ENCODE results near the gene RIC8B.
"Not testable (repeated sequence)": the region's sequence is repeated elsewhere in the genome, so short reads cannot be mapped to it uniquely, and the experiment has no call there.

RIC8B gene

DNA sequence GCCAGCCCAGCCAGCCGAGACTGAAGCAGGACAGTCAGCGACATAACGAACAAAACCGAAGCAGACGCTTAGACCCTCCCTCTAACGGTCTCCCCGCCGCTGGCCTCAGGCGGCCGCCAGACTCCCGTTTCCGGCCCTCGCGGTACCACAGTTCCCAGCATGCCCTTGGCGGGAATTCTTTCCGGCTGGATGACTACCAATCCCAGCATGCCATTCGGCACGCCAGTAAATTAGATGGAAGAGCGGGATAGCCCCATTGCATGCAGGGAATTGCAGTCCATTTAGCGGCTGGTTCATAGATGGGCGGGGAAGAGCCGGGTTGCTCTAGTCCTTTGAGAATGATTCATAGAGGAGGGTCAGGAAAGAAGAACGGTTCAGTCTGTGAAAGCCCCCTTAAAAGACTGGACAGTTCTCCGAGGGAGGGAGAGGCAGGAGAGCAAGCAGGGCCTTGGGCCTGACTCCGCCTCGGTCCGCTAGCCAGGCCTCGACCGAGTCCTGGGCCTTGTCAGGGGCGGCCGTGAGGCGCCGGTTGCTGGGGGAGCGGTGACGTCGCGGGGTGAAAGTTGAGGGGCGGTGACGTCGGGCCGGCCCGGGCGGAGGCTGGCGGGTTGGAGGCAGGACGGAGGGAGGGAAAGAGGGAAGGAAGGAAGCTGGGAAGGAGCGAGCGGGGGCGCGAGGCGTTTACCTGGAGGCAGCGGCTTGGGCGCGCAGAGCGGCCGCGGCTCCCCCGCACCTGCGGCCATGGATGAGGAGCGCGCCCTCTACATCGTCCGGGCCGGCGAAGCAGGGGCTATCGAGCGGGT, at the start of gene RIC8B:
Gene RIC8B (plus strand): TSS at position 678 of the 803 bp plus-strand sequence. CDS start 64 bp downstream, at position 742.
- peak; percentile 99 for DNase-seq

DNA sequence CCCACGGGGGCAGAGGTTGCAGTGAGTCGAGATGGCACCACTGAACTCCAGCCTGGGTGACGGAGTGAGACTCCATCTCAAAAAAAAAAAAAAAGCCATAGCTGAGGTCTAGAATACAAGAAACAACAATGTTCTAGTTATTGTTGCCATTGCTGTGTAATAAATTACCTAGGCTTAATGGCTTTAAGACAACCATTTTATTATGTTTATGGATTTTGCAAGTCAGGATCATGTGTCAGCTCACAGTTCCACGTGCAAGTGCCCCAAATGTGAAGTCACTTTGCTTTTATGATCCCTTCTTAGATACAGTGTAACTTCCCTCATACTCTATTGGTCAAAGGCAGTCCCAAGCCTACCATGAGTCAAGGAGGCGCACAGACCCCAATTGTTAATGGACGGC, 49.5 kb upstream of the RIC8B start:
- no peak for DNase-seq

DNA sequence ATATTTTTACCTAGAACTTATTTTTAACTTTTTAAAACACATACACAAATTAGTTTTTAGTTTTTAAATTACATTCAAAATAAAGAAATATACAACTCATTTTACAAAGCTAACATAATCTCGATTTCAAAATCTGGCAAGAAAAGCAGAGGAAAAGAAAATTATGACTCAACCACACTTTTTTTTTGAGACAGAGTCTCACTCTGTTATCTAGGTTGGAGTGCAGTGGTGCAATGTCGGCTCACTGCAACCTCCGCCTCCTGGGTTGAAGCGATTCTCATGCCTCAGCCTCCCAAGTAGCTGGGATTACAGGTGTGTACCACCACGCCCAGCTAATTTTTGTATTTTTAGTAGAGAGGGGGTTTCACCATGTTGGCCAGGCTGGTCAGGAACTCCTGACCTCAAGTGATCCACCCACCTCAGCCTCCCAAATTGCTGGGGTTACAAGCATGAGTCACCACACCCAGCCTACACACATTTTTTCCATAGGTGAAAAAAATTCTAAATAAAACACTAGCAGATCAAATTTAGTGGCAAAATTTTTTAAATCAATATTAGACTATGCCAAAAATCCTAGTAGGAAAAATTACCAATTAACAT, 47.8 kb upstream of the RIC8B start:
- not testable (repeated sequence) for DNase-seq

DNA sequence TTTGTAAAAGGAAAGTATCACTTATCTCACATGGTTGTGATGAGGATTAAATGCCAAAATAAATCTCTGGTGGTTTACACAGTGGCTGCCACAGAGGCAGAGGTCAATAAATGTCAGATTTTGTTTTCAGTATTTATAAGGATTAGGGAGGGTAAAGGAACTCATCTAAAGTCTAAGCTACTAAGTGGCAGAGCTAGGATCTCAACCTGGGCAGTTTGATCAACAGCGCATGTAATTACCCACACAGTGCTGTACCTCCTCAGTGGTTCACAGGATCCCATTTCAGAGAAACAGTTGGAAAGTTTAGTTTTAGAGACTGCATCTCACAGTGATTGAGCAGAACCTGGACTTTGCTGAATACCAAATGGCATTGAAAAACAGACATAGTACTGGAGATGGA, 44.9 kb upstream of the RIC8B start:
- peak; percentile 33 for DNase-seq

GRCh38 chr12:106732890-106733289, 41.6 kb upstream of the RIC8B start:
- no peak for DNase-seq

GRCh38 chr12:106733660-106734059, 40.8 kb upstream of the RIC8B start:
- no peak for DNase-seq

- DNase-seq, result peak; percentile 53
Observed at GRCh38 chr12:106736051-106736957, 38.2 kb upstream of the RIC8B start.

GRCh38 chr12:106739318-106739717, 35.2 kb upstream of the RIC8B start:
- no peak for DNase-seq

DNA sequence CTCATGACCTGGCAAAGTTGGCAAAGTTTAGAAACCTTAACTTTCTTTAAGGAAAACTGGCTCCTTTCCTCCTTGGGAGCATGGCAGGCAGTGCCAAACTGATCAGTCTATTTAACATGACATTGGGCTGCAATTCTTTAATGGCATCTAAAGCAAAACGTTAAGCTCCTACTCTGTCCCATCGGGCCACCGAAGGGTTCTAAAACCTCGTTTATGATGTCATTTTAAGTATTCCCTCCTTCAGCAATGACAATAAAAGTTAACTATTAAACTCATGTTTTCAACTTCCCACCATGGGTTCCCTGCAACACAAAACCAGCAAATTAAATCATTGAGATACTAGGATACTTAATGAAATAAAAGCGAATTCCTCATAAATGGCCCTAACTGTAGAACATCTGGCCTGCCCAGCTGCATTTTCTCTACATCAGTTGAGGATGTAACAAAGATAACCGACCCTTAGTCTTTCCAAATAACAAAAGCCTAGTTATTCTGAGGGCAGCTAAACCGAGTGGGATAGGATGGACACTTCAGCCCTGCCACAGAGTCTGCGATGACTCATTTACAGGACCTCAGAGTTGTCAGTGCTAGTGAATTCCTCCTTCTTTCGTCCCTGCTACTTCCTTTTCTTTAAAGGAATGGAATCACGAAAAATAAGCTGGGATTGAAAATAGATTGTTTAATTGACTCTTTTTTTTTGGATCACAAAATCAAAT, 34.5 kb upstream of the RIC8B start:
- DNase-seq, result no peak

DNA sequence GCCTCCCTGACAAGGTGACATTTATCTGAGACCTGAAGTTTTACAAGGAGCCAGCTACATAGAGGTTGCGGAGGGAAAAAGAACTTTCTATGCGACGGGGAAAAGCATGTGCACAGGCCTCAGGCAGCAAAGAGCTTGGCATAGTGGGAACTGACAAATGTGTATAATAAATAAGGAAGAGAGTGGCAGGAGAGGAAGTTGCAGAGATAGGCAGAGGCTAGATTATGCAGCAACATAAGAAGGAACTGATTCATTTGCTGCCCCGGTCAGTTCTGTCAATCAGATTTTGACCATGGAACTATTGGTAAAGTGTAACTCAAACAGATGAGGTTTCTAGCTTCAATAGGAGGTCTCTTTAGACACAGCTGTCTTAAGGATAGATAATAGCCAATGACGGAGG, 33.7 kb upstream of the RIC8B start:
- DNase-seq, result no peak

- DNase-seq, result no peak
Observed at GRCh38 chr12:106741247-106741646, 33.2 kb upstream of the RIC8B start.

DNA sequence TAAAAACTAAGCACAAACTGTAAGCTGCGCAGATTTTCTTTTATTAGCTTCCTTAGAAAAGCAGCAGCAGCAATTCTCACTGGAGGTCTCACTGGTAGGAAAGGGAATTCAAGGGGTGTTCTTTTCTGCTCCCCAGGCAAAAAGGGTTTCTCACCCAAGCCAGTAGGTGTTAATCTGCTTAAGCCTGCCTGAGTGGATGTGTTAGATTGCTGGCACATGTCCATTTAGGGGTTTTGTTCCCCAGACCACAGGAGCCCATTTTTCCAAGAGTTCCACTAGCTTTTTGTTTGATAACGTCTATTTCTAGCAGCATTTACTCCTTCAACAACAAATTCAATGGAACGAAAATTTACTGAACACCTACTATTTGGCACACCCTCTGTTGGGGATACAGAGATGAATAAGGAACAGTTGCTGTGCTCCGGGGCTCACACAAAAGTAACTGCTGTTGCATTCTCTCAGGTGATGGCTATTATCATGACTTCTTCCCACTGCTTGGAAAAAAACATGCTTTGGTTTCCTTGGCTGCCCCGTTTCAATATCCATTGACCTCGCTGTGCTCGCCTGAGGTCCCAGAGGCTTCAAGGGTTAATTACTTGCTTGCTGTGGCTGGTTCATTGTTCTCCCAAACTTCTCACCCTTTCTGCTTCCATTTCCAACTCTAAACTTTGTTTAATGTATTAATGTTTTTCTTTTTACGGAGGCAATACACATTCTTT, 31.1 kb upstream of the RIC8B start:
- DNase-seq, result peak; percentile 67

DNA sequence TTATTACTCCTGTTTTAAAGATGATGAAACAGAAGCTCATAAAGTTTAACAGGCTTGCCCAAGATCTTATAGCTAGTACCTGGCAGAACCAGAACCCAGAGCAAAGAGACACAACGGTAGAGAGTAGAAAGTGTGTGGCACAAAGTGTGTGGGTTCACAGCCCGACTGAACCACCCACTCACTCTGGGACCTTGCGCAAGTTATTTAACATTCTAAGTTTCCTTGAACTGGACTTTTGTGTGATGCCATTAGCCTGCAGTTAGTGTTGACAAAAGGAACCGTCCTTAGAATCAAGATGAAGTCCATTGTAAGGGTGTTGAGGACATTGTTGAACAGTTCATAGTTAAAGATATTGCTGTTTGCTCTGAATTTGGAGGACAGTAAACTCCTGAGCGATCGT, 29.9 kb upstream of the RIC8B start:
- no peak for DNase-seq

GRCh38 chr12:106745181-106745745, 29.2 kb upstream of the RIC8B start:
- DNase-seq, result no peak

GRCh38 chr12:106747973-106748436, 26.5 kb upstream of the RIC8B start:
- DNase-seq, result no peak

DNA sequence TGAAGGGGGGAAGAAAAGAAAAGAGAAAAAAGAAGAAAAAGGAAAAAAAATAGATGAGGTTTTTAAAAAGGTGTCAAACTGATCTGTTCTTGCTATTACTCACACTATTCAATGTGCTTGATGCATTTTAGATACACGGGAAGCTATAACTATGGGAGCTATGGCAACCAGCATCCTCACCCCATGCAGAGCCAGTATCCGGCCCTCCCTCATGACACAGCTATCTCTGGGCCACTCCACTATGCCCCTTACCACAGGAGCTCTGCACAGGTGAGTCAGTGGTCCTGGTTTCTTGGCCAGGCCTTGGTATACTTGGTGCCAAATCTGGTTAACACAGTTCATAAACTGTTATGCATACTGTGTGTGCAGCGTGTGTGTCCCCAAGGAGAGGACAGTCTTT, 24.0 kb upstream of the RIC8B start:
- DNase-seq, result no peak

- DNase-seq, result no peak
Observed at GRCh38 chr12:106753526-106753925, 21.0 kb upstream of the RIC8B start.

DNA sequence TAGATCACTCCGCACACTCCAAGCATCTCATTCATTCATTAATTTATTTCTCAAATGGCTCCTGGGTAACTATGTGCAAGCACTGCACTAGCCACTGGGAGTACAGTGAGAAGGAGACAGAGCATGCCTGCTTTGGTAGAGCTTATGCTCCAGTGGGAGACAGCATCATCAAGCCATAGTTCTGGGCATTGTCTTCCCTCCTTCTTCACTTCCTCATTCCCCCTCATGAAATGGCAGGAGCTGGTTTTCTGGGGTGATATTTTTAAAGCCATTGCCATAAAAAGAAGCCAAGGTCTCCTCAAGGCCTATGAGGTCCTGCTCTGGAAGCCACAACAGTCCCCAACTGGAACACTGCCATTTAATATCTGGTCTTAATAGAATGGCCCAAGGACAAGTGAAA, 20.2 kb upstream of the RIC8B start:
- no peak for DNase-seq

- DNase-seq, result no peak
Observed at GRCh38 chr12:106757623-106758348, 16.7 kb upstream of the RIC8B start.

GRCh38 chr12:106758349-106759110, 16.0 kb upstream of the RIC8B start:
- peak; percentile 34 for DNase-seq
